Activated B cell treated with CpG ODN at 0.5 μM for 24 hours (primary cell): ENCODE measurements around the gene RBL1. TPM values are rescaled to one million over a fixed set of nuclear protein-coding genes. Genes with fewer than 3 reads are reported as not detected.
"Not testable (repeated sequence)": the region's sequence is repeated elsewhere in the genome, so short reads cannot be mapped to it uniquely, and the experiment has no call there.

ENCODE experiments used
- ATAC-seq: fragments of 200-7000 bp; cut with Tn5 transposase; one replicate; pipeline ENCODE4 v1.10.0; 2021; ENCODE audit warnings: low read depth, mild to moderate bottlenecking, moderate library complexity
- CTCF ChIA-PET: fragments of 350-600 bp; sonication (Branson Sonifier 250); formaldehyde crosslinking; loops from one replicate; lab custom pipeline; 2021; ENCODE audit warnings: antibody characterized with exemption; lab: Charles Lee
- POLR2A ChIA-PET: fragments of 350-600 bp; sonication (Branson Sonifier 250); formaldehyde crosslinking; loops from one replicate; lab custom pipeline; 2021; ENCODE audit warnings: antibody characterized with exemption; lab: Charles Lee
- DNase-seq: peaks from one replicate; pipeline ENCODE4 v3.0.0; 2022
- H3K27ac Mint-ChIP-seq: one replicate; pipeline ENCODE4 v1.8.0; 2020; ENCODE audit warnings: mixed read lengths
- H3K27me3 Mint-ChIP-seq: one replicate; pipeline ENCODE4 v1.8.0; 2021; ENCODE audit warnings: mixed read lengths
- H3K36me3 Mint-ChIP-seq: one replicate; pipeline ENCODE4 v1.8.0; 2021; ENCODE audit warnings: low read depth, mixed read lengths
- H3K4me1 Mint-ChIP-seq: one replicate; pipeline ENCODE4 v1.8.0; 2021; ENCODE audit warnings: mixed read lengths
- H3K4me3 Mint-ChIP-seq: one replicate; pipeline ENCODE4 v1.8.0; 2020; ENCODE audit warnings: mild to moderate bottlenecking, mixed read lengths
- H3K9me3 Mint-ChIP-seq: one replicate; pipeline ENCODE4 v1.8.0; 2020; ENCODE audit warnings: mixed read lengths
- intact Hi-C: fragments of 100-400 bp; cut with micrococcal nuclease; formaldehyde crosslinking; loops from one replicate; pipeline ENCODE4 v1.15.1; 2024
- total RNA-seq: library from RNA; stranded (reverse); gene quantifications from 2 replicates; pipeline ENCODE4 v1.2.3, GENCODE V29; 2022
- TF ChIP-seq, protein P1 (sequence below): fragments of 200-600 bp; IDR thresholded peaks from one replicate; pipeline ENCODE4 v1.8.0; 2022; ENCODE audit warnings: antibody characterized with exemption, mild to moderate bottlenecking

Gene RBL1
- total RNA-seq, 1 donor from 2014 or later = 20.4 TPM

DNA sequence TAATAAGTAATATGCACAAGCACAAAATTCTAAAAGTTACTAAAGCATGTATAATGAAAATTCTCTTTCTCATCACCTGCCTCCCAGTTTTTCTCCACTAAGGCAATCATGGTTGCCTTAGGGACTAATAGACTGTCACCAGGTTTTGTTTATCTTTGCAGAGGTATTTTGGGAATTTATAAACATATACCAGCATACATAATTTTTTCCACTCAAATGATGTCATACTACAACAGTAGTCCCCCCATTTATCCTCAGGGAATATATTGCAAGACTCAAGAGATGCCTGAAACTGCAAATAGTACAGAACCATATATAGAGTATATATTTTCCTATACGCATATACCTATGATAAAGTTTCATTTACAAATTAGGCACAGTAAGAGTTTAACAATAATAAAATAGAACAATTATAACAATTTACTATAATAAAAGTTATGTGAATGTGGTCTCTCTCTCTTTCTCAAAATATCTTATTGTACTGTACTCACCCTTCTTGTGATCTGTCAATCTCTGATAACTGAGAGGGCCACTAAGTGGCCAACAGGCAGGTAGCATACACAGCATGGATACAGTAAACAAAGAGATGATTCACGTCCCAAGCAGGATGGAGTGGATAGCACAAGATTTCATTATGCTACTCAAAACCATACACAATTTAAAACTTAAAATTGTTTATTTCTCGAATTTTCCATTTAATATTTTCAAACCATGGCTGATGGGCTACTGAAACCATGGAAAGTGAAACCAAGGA, 19.7 kb downstream of the RBL1 start:
- Mint-ChIP-seq H3K27me3 (no peaks in the 10 kb centered on the region), H3K9me3 (peaks cover 5% of the 10 kb centered on the region), H3K4me1 (peaks cover 23% of the 10 kb centered on the region), H3K4me3 (no peak overlapping the region), H3K27ac (no peak overlapping the region), H3K36me3 (peaks cover 37% of the 10 kb centered on the region)
- intact Hi-C loops = loop anchor here (5.0 kb wide), 1 partner anchor 34 kb away; no protein-coding TSS in a partner anchor
- POLR2A ChIA-PET = no interaction called here
- TF ChIP-seq, protein P1, sequence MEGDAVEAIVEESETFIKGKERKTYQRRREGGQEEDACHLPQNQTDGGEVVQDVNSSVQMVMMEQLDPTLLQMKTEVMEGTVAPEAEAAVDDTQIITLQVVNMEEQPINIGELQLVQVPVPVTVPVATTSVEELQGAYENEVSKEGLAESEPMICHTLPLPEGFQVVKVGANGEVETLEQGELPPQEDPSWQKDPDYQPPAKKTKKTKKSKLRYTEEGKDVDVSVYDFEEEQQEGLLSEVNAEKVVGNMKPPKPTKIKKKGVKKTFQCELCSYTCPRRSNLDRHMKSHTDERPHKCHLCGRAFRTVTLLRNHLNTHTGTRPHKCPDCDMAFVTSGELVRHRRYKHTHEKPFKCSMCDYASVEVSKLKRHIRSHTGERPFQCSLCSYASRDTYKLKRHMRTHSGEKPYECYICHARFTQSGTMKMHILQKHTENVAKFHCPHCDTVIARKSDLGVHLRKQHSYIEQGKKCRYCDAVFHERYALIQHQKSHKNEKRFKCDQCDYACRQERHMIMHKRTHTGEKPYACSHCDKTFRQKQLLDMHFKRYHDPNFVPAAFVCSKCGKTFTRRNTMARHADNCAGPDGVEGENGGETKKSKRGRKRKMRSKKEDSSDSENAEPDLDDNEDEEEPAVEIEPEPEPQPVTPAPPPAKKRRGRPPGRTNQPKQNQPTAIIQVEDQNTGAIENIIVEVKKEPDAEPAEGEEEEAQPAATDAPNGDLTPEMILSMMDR = no peak
- DNase-seq = no peak
- CTCF ChIA-PET = no interaction called here
- ATAC-seq = no peak

DNA sequence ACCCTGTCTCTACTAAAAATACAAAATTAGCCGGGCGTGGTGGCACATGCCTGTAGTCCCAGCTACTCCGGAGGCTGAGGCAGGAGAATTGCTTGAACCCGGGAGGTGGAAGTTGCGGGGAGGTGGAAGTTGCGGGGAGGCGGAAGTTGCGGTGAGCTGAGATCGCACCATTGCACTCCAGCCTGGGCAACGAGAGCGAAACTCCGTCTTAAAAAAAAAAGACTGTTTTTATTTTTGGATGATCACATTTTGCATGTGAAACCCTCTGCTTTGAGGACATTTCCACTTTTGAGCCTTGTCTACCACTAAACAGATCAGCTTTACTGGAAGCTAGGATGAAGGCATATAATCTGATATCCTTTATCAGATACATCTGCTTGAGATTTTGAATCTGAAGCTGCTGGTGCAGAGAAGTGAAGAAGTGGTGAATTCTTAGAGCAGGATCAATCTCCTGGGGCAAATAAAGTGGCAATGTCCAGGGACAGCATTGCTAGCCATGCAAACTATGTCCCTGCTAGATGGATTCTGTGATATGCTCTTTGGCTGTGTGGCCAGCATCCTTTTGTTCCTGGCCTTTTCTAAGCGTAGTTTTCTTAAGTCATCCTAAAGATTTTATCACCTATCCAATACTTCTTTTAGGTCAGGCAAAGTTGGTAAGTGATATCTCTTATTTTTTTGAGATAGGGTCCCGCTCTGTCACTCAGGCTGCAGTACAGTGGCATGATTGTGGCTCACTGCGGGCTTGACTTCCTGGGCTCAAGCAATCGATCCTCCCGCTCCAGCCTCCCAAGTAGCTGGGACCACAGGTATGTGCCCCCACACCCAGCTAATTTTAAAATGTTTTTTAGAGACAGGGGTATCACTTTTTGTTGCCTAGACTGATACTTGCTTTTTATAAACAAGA, 23.3 kb downstream of the RBL1 start:
- intact Hi-C loops = no loop called here
- CTCF ChIA-PET = interaction anchor here (1.1 to 1.6 kb wide), 2 partner anchors 9 to 10 kb away, joined by 3 to 4 read pairs; no protein-coding TSS in a partner anchor
- H3K4me3 Mint-ChIP-seq = peak overlapping the region; percentile 35
- peaks cover 5% of the 10 kb centered on the region for H3K9me3 Mint-ChIP-seq
- TF ChIP-seq, protein P1 = no peak
- peaks cover 31% of the 10 kb centered on the region for H3K36me3 Mint-ChIP-seq
- H3K27ac Mint-ChIP-seq = peak overlapping the region; percentile 73
- DNase-seq (no peak), ATAC-seq (peak; percentile 16)
- peaks cover 26% of the 10 kb centered on the region for H3K4me1 Mint-ChIP-seq
- POLR2A ChIA-PET = interaction anchor here (0.6 kb wide), 1 partner anchor 1821 kb away, joined by 17 read pairs; no protein-coding TSS in a partner anchor
- H3K27me3 Mint-ChIP-seq = no peaks in the 10 kb centered on the region

DNA sequence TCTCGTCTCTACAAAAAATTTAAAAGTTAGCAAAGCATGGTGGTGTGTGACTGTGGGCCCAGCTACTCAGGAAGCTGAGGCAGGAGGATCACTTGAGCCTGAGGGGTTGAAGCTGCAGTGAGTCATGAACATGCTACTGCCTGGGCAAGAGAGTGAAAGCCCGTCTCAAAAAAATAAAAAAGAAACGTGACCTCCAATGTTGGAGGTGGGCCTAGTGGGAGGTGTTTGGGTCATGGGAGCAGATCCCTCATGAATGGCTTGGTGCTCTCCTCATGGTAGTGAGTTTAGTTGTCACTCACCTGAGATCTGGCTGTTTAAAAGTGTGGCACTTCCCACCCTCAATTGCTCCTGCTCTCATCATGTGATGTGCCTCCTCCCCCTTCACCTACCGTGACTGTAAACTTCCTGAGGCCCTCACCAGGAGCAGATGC, 24.3 kb downstream of the RBL1 start:
- peak overlapping the region; percentile 20 for H3K4me3 Mint-ChIP-seq
- TF ChIP-seq, protein P1 = no peak
- peaks cover 25% of the 10 kb centered on the region for H3K4me1 Mint-ChIP-seq
- H3K27ac Mint-ChIP-seq = peak overlapping the region; percentile 73
- intact Hi-C loops = no loop called here
- CTCF ChIA-PET = no interaction called here
- ATAC-seq = peak; percentile 72
- H3K9me3 Mint-ChIP-seq = peaks cover 5% of the 10 kb centered on the region
- POLR2A ChIA-PET = no interaction called here
- no peaks in the 10 kb centered on the region for H3K27me3 Mint-ChIP-seq
- peaks cover 35% of the 10 kb centered on the region for H3K36me3 Mint-ChIP-seq
- no peak for DNase-seq

DNA sequence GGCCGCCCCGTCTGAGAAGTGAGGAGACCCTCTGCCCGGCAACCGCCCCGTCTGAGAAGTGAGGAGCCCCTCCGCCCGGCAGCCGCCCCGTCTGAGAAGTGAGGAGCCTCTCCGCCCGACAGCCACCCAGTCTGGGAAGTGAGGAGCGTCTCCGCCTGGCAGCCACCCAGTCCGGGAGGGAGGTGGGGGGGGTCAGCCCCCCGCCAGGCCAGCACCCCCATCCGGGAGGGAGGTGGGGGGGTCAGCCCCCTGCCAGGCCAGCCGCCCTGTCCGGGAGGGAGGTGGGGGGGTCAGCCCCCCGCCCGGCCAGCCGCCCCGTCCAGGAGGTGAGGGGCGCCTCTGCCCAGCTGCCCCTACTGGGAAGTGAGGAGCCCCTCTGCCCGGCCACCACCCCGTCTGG, 26.2 kb downstream of the RBL1 start:
- H3K36me3 Mint-ChIP-seq = peaks cover 44% of the 10 kb centered on the region
- CTCF ChIA-PET, H3K27ac Mint-ChIP-seq, H3K9me3 Mint-ChIP-seq, DNase-seq, H3K4me3 Mint-ChIP-seq, H3K27me3 Mint-ChIP-seq, ATAC-seq, intact Hi-C loops, POLR2A ChIA-PET: not testable (repeated sequence)
- peaks cover 22% of the 10 kb centered on the region for H3K4me1 Mint-ChIP-seq

DNA sequence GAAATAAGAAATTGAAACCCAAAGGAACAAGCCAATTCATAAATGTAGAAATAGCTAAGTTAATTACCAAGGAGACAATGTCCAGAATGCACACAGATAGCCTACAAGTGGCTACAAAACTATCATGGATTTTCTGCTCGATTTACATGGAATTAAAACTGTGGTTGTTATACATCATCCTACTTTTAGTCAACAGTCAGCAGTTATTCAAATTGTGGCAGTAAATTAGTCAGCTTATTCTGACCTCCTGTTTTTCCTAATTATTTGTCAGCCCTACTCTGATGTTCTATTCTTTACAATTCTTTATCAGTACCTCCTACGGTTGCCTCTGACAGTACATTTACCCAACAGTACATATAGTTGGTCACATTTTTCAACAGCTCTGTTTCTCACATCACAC, 29.6 kb downstream of the RBL1 start:
- ATAC-seq (no peak), DNase-seq (no peak)
- intact Hi-C loops = no loop called here
- Mint-ChIP-seq H3K4me1 (peaks cover 4% of the 10 kb centered on the region), H3K27me3 (no peaks in the 10 kb centered on the region), H3K4me3 (no peak overlapping the region), H3K9me3 (no peaks in the 10 kb centered on the region), H3K36me3 (peaks cover 44% of the 10 kb centered on the region), H3K27ac (no peak overlapping the region)
- CTCF ChIA-PET = no interaction called here
- POLR2A ChIA-PET = no interaction called here
- TF ChIP-seq, protein P1 = no peak
